PC-9 (cell line): Measurements from ENCODE around the gene ZNF652.

ENCODE experiments used
- CTCF ChIP-seq: fragments of 200-600 bp; sonication (generic); conservative IDR thresholded peaks from 2 replicates; pipeline ENCODE4 v1.6.1; 2017; ENCODE audit warnings: mixed run types, antibody characterized with exemption, mild to moderate bottlenecking, moderate library complexity
- EZH2 ChIP-seq: fragments of 200-600 bp; sonication (generic); IDR thresholded peaks from 2 replicates; pipeline ENCODE4 v1.8.0; 2017; ENCODE audit warnings: antibody characterized with exemption, low read depth

GRCh38 chr17:49291929-49292328 lies 70.1 kb downstream of the ZNF652 start:
- TF ChIP-seq EZH2 (no peak), CTCF (no peak)
